ENCODE measurements around the gene ARID4B.

ARID4B gene

DNA sequence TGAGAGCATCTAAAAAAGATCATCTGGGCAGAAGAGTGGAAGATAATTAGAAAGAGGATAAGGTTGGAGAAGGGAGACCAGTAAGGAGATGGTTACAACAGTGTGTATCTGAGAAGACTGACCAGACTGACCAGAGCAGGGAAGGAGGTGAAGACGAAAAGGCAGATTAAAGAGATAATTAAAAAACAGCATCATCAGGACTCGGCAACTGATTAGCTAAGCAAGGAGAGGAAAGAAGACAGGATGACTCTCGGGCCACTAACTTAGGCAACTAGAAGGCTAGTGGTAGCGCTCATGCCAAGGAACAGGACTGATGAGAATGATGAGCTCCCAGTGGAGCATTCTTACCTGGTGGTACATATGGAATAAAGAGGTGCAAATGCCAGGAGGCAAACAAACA is 170.8 kb downstream of the ARID4B start:
- DNase-seq: no peak

DNA sequence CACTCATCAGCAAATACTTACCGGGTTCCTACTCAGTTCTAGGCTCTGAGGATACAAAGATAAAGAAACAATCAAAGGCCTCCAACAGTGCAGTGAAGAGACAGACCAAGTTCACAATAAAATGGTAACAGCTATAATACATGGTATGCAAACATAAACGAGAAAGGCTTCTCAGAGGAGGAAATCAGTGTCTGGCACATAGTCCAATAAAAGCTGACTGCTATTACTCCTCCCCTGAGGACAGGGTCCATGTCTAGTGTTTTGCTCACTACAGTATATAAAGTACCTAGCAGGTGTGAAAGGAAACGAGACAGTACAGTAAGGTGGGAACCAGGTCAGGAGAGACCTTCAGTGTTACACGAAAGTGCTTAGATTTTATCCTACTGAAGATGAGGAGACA is 171.2 kb downstream of the ARID4B start:
- DNase-seq: no peak

DNA sequence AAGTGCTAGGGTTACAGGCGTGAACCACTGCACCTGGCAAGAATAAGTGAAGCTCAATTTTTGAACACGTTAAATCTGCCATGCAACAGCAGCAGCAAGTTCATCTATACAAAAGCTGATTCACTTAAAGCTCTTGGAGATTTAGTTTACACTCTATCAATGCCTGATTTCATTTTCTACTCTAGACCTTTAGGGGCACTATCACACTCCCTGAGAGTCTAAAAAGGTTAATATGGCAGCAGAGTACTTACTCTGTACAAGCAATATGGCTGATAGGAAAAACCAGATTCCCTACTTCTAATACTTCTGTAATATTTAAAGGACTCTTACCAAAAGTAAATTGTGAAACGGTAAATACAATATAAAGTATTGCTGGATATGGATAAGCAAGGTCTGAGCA is 171.7 kb downstream of the ARID4B start:
- DNase-seq: no peak

DNA sequence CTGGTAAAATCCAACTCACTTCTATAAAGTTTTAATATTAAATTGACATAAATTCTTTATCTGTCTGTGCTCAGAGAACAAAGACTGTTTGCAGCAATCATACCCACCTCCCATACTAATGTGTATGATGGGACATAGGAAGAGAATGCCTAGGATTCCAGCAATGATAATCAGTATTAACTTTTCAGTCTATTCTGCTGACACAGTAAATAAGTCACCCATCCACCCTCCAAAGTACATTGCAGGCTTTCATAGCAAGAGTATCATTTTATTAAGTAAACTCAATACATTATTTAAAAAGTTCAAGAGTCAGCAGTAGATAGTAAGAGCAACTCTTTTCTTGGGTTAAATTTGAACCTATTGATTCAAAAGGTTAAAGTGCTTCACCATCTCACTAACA is 175.7 kb downstream of the ARID4B start:
- no peak for DNase-seq

DNA sequence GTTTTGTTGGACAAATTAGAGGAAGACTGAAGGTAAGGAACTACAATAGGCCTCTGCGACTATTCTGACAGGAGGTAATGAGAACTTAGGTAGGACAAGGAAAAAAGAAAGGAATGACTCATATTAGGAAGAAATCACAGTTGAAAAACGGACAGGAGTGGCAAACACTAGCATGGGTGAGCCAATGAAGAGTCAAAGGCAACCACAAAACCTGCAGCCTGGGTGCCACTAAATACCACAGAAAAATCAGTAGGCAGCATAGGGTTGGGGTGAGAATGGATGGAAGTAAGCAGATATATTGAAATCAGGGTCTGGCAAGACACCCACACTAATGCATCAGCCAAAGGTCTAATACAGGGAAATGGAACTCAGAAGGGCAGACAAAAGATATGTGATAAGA is 176.9 kb downstream of the ARID4B start:
- no peak for DNase-seq

DNA sequence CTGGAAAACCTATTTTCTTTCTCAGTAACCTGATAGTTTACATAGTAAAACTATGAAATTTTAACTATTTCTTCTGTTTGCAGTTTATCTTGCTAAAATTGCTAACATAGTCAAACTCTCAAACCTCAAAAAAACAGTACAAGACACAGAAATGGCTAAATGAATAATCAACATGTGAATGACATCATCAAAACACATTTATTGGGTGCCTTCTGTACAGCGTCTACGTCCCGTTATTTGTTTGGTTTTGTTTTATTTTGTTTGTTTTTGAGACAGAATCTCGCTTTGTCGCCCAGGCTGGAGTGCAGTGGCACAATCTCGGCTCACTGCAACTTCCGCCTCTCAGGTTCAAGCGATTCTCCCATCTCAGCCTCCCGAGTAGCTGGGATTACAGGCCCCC is 178.2 kb downstream of the ARID4B start:
- DNase-seq: no peak

DNA sequence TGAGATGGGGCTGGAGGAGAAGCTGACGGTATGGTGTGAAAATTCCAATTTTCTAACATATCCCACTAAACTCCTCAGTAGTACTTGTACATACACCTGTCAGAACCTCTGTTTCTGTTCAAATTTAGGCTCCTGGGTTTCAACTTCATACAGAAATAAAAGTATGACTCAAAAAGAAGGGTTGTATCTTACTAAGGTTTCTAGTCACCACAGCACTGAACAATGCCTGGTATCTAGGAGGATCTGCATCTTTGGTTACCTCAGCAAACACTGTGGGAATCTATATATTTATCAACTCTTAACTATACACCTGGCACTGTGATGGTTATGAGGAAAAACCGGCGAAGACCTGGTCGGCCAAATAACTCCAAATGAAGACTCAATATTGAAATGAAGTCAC is 180.7 kb downstream of the ARID4B start:
- no peak for DNase-seq

DNA sequence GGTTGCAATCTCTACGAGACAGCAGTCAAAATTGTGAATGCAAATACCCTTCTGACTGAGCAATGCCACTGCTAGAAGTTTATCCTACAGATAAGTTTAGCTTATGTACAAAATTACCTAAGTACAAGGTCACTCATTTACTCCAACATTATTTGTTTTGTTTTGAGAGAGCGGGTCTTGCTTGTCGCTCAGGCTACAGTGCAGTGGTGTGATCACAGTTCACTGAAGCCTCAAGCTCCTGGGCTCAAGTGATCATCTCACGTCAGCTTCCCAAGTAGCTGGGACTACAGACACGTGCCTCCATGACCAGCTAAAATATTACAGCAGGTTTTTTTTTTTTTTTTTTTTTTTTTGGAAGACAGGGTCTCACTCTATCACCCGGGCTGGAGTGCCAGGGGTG is 182.3 kb downstream of the ARID4B start:
- DNase-seq: no peak

DNA sequence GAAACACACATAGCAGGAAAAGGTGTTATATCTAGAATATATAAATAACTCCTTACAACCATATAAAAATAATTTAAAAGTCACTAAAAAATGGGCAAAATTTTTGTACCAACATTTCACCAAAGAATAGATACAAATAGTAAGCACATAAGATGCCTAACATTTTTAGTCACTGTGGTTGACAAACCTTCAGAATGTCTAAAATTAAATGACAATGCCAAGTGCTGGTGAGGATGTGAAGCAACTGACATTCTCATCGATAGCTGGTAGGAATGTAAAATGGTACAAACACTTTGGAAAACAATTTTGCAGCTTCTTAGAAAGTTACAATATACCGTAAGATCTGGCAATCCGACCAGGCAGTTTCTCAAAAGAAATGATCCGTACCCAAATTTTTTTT is 185.0 kb downstream of the ARID4B start:
- DNase-seq: no peak

DNA sequence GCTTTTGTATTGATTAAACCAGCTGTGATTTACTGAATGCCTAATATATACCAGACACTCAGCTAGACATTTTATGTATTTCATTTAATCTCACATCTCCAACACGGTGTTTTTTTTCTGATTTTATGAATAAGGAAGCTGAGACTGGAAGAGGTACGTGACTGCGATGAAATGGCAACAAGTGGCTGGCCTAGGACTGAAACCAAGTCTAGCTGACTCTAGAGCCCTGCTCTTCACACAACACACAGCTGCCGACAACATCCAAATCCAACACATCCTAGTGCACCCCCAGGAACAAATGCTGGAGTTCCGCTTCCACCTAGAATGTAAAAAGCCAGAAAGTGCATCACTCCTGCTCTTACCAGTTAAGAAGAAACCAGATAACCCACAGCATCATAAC is 188.7 kb downstream of the ARID4B start:
- DNase-seq: no peak

DNA sequence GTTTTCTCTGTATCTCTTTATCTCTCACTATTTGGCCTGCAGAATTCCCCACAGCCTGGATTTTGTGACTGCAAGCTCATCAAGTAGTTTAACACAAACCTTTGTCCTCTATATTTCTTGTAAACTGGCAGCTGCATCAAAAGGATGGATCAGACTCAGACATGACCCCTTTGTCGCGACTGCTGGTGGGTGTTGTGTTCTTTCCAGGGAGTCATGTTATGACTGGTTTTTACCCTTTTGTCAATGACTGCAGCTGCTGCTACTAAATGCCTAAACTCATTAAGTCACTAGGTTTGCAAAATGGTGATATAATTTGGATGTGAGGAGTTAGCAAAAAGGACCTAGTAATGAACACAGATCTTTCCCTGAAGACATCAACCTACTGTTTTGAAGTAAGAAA is 189.2 kb downstream of the ARID4B start:
- DNase-seq: no peak

DNA sequence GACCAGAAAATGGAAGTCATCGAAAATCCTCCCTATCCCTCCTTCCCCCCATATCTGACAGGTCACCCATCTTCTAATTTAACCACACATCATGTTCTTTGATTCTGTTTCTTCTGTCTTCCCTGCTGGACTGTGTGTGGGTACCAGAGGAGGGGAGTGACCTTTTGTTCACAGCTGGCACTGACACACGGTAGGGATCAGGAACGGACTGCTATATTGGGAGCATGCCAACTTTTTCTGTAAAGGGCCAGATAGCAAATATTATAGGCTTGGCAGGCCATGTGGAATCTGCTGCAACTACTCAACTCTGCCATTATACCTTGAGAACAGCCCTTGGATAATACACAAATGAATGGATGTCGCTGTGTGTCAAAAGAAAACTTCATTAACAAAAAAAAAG is 191.9 kb downstream of the ARID4B start:
- DNase-seq: no peak

DNA sequence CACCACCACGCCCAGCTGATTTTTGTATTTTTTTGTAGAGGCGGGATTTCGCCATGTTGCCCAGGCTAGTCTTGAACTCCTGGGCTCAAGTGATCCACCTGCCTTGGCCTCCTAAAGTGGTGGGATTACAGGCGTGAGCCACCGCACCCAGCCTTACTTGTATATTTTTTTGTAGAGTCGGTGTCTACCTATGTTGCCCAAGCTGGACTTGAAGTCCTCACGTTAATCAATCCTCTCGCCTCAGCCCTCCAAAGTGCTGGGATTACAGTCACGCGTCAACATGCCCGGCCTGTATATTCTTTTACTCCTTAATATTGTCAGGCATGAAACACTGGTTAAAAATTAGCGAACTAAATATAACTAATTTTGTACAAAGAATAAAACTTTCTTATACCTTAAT is 193.8 kb downstream of the ARID4B start:
- DNase-seq: no peak

DNA sequence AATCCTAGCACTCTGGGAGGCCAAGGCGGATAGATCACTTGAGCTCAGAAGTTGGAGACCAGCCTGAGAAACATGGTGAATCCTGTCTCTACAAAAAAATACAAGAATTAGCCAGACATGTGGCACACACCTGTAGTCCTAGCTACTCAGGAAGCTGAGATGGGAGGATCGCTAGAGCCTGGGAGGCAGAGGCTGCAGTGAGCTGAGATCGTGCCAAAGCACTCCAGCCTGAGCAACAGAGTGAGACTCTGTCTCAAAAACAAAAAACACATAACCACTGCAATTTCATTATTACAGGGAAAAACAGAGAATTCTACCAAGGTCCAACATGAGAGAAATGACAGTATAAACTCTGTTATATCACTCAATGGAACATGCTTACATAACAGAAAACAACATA is 194.9 kb downstream of the ARID4B start:
- DNase-seq: no peak

DNA sequence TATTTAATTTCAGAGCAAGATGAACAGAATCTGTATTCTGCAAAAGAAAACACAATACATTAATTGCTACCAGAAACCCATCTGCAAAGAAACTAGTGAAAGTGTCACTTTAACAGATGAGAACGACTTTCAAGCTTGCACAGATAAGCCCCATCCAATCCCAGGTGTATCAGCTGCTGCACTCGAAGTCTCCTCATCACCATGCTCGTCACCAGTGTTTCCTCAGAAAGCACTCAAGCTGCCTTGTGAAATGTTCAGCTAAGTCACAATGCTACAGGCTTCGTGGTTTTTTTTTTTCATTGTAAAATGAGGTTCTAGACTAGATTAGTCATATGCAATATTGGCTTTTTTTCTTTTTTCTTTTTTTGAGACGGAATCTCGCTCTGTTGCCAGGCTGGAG is 196.0 kb downstream of the ARID4B start:
- no peak for DNase-seq

DNA sequence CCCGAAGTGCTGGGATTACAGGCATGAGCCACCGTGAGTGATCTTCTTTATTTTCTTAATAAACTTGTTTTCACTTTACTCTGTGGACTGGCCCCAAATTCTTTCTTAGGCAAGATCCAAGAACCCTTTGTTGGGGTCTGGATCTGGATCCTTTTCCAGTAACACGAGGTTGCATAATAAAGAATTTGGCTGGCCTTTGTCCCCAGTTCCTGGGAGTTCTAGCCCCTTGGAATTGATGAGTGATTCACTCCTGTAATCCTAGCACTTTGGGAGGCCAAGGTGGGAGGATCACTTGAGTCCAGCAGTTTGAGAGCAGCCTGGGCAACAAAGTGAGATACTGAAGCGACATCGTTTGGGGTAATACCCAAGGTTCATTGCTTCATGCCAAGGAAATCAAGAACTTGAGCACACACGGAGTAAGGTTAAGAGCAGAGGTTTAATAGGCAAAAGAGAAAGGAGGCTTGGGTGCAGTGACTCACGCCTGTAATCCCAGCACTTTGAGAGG is 197.2 kb downstream of the ARID4B start:
- no peak for DNase-seq

DNA sequence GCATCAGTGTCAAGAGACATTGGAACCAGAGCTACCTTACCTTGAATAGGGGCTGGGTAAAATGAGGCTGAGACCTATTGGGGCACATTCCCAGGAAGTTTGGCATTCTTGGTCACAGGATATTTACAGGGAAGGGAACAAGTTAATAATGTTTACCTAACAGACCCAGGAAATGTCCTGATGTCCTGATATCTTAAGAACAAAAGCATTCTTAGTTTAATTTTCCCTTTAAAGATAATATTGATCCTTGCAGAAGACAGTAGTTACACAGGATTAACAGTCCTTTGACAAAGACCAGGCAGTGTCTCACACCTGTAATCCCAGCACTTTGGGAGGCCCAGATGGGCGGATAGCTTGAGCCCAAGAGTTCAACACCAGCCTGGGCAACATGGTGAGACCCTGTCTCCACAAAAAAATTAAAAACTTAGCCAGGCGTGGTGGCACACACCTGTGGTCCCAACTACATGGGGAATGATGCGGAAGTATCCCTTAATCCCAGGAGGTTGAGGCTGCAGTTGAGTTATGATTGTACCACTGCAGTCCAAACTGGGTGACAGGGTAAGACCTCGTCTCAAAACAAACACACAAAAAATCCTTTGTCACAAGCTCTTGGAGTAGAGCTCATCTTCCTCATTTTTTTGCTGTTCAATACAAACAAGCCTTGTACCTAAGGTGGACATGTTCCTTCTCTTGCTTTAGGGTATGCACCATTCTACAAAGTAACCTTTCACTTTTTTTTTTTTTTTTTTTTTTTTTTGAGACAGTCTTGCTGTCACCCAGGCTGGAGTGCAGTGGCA is 198.0 kb downstream of the ARID4B start:
- DNase-seq: no peak

DNA sequence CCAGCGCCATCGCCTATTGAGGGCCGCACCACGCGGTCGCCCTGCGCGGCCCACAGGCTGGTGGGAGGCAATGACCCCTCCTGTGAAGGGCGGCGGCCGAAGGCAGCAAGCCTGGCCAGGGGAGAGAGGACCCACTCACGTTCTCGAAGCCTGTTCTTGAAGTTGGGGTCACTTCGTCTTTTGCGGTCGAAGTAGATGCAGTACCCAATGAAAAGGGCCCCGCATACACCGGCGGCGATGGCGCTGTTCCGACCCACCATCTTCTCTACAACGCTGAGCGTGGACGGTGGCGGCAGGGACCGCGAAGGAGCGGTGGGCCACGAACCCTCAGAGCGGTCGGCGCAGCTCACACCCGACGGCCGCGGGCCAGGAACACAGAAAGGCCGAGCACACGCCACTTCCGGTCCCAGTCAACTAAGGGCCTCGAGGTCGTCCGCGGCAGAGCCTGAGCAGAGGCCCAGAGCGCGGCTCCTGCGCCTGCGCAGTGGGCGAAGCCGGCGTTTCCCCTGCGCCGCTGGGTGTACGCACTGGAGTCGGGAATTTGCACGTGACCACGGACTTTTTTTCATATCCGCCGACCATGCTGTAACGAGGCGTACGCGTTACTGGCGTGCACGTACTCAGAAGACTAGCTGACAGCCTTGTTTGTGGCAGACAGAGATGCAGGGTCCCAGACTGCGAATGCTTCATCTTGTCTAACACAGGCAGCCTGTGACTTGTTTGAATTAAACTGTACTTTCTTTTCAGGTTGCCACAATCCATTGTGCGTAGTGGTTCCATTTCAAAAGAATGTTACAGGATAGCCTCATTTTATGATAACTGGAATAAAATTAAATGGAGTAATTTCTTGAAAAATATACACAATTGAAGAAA is 199.3 kb downstream of the ARID4B start, which contains the start of gene TOMM20:
Gene TOMM20, minus strand, starts transcription at position 382 of the 873 bp plus-strand sequence. Its CDS starts 122 bp downstream, at position 260.
- peak; percentile 87 for DNase-seq

DNA sequence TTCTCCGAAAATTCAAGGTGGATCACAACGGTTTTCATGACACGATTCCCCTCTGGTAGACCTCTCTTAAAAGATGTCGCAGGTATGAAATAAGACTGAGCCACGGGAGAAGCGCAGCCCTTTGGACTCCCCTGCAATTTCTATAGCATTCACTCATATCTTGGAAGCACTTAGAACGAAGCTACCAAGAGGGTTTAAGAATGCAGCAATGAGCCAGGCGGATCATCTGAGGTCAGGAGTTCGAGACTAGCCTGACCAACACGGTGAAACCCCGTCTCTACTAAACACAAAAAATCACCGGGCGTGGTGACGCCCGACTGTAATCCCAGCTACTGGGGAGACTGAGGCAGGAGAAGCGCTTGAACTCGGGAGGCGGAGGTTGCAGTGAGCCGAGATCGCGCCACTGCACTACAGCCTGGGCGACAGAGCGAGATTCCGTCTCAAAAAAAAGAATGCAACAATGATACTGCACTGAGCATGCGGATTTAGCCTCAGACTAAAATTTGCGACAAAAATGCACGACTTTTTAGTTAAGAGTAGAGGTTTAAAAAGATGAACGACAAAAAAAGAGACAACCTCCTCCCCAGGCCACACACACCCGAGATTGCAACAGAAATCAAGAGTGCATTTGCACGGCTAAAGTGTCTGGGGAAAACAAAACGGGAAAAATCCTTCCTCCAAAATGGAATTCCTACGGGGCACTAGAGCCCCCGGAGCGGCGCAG is 200.1 kb downstream of the ARID4B start:
- DNase-seq: no peak

DNA sequence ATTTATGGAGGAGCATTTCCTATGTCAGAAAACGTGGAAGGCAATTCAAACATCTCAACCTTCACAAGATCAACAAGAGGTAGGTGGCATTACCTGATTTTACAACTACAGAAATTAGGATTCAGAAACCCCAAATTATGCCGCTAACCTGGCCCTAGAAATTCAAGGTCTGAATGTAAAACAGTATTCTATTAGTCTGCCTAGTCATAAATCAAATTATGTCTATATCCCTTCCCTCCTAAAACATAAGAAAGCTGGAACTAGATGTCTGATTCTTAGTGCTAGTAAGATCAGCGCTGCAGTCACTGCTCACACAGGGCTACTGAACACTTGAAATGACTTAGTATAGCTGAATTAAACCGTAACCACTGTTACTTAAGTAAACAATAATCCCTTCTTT is 200.8 kb downstream of the ARID4B start:
- DNase-seq: no peak

DNA sequence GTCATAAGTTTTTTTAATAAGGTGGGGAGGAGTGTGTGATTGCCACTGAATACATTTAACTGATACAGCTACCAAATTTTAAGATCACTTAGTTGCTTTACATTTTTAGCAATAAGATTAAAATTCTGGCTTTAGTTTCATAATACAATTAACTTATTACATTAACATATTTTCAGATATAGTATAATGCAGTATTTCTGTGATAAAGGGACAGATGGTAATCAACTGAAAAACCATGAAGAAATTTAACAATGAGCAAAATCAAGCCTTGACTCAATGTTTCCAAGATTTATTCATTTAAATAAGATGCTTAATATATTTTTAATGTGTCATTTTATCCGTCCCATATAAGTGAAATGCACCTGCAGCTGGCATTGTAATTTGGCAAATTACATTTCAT is 203.3 kb downstream of the ARID4B start:
- no peak for DNase-seq

DNA sequence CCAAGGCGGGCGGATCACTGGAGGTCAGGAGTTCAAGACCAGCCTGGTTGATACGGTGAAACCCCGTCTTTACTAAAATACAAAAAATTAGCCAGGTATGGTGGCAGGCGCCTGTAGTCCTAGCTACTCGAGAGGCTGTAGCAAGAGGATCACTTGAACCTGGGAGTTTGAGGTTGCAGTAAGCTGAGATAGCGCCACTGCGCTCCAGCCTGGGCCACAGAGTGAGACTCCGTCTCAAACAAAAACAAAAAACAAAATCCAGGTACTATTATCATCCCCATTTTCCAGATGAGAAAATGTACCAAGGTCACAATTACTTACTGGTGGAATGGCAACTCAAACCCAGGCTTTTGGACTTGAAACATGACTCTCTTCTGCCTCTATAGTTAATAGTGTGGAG is 203.9 kb downstream of the ARID4B start:
- no peak for DNase-seq

DNA sequence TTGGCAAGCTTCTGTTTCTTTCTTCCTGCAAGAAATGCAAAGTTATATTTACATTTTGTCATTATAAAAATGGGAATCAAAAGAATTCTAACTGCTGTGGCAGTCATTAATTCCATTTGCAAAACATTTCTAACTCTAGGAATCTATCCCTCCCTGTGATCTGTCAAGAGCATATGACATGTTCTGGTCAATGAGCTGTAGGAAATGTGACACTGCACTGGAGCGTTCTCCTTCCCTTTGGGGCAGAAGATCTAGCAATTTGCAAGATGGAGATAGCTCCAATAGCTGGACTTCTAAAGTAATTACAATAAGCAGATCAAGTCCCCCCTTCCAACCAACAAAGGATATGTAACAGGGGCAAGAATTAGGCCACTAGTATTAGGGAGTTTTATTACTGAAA is 205.6 kb downstream of the ARID4B start:
- DNase-seq: no peak
